ENCODE results near the gene KNDC1.
A peak's percentile ranks its signal among the peaks of the same experiment; 100 is the strongest.
"Not testable (repeated sequence)": the region's sequence is repeated elsewhere in the genome, so short reads cannot be mapped to it uniquely, and the experiment has no call there.

The KNDC1 gene, protein sequence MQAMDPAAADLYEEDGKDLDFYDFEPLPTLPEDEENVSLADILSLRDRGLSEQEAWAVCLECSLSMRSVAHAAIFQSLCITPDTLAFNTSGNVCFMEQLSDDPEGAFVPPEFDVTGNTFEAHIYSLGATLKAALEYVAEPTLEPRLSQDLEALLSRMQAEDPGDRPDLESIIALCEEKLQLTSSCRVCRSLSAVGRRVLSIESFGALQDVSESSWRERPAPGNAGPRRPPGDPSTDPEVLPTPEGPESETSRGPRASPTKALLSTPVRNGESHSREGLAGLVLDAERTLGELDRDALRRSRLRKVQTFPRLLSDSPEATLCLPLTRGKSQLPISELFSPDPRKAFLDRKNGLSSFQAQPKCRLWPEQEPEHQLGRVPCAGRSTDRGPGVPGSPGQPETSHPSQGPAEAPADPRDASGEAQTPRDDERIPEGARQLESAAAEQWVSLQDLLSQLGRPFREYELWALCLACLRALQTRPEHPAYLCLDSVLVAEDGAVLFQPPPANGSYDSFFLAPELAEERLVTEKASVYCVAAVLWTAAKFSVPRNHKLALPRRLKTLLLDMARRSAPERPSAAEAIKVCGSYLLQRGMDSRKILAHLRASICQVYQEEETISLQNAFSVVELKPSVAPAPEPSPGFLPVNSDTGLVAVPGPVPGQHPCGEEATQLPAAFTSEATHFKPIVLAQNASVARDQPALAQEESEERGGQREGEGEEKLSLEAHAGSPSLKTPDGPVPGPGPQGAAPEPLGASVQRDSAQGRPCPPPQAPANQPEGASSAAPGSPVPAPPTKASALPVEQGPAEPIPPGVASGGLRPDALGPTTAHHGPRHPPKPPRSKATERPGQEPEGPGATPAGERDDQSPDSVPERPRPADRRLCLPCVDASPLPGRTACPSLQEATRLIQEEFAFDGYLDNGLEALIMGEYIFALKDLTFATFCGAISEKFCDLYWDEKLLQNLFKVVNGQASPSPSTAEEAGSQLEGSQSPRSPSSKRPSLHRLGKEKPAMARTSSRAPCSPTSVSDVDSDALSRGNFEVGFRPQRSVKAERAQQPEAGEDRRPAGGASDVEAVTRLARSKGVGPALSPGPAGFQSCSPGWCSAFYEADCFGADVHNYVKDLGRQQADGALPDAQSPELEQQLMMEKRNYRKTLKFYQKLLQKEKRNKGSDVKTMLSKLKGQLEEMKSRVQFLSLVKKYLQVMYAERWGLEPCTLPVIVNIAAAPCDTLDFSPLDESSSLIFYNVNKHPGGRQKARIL (N-terminal part only)

GRCh38 chr10:133159950-133160825 is at the start of gene KNDC1:
Gene KNDC1, plus strand, starts transcription at chr10:133160219. Its CDS starts 249 bp downstream, at chr10:133160468.
- DNase-seq (ENCODE audit: low read depth), result peak; percentile 16

DNA sequence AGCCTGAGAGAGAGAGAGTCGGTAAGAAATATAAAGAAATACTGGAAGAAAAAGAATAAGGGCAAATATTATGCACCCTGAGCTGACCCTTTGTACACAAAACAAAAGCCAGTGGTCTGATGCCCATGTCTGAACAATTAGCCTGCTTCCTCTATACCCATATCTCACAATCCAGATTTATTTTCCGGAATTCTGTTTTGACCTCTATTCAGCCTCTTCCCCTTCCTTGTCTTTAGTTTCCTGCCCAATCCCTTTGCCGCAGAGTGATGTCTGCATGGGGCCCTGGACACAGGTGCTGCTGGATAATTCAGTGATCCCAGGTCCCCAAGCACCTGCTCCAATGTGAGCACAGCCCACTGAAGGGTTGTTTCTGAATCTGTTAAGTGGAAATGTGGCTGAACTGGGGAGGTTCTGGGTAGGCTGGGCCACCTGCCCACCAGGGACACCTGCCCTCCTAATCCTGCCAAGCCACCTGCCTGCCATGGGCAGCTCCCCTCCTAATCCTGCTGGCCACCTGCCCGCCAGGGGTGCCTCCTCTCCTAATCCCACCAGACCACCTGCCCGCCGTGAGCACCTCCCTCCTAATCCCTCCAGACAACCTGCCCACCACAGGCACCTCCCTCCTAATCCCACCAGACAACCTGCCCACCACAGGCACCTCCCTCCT is 49.3 kb upstream of the KNDC1 start:
- no peak for DNase-seq (ENCODE audit: low read depth)

GRCh38 chr10:133111640-133112039 is 48.4 kb upstream of the KNDC1 start:
- DNase-seq (ENCODE audit: low read depth), result not testable (repeated sequence)

DNA sequence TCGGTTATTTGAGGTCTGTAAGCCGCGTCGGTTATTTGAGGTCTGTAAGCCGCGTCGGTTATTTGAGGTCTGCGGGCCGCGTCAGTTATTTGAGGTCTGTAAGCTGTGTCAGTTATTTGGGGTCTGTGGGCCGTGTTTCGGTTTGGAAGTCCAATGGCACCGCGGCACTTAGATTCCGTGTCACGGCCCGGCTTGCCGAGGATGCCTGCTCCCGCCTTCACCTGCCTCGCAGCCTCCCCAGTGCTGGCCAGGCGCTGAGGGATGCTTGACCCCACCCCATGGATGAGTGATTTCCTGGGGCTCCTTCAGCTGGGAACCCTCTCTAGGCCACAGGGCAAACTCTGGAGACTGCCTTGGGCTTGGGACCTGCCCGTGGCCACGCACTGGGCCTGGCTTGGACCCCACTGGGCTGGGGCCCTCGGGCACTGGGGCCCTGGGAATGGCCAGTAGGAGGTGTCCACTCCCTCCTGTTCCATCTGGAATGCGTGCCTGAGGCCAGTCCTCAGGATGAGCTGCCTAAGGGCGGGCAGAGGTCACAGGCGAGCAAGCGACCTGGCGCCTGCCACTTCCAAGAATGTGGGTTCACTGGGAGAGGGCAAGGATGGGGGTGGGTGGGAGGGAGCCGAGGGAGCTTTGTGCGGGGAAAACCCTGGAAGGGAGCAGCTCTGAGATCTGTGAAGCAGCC is 46.7 kb upstream of the KNDC1 start:
- DNase-seq (ENCODE audit: low read depth), result no peak

- DNase-seq (ENCODE audit: low read depth), result no peak
These were observed 46.2 kb upstream of the KNDC1 start for GRCh38 chr10:133113847-133114246.

DNA sequence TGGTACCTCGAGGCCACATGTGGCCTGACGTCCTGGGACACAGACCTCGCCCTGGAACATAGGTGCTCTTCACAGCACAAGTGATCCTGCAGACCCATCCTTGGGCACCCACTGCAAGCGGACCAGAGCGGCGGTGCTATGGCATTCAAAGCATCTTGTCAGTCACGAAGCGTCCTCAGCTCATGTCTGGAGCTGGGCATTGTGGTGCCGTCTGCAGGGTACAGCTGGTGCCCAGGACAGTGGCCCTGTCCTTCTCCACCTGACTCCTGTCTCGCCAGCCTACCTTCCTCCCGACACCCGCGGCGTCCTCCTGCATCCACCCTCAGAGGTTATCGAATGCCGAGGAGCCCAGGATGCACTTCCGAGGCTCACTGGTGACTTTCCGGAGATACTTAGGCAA is 45.8 kb upstream of the KNDC1 start:
- no peak for DNase-seq (ENCODE audit: low read depth)

- no peak for DNase-seq (ENCODE audit: low read depth)
These were observed 45.1 kb upstream of the KNDC1 start for GRCh38 chr10:133114726-133115452.

GRCh38 chr10:133115453-133115842 is 44.6 kb upstream of the KNDC1 start:
- DNase-seq (ENCODE audit: low read depth), result no peak

DNA sequence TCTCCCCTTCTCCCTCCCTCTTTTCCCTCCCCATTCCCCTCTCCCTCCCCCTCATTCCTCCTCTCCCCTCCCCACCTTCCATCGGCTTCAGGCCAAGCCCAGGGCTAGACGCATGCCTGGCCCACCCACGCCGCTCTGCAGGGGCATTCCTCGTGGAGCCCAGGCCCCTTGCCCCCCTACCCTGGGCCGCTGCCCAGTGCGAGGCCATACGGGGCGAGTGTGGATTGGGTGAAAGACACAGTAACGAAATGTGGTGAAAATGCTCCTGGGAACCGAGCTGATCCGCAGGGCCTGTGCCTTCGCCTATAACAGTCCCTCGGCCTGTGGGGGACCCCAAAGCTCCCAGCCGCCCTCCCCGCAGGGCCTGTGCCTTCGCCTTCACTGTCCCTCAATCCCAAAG is 44.0 kb upstream of the KNDC1 start:
- DNase-seq (ENCODE audit: low read depth), result no peak

DNA sequence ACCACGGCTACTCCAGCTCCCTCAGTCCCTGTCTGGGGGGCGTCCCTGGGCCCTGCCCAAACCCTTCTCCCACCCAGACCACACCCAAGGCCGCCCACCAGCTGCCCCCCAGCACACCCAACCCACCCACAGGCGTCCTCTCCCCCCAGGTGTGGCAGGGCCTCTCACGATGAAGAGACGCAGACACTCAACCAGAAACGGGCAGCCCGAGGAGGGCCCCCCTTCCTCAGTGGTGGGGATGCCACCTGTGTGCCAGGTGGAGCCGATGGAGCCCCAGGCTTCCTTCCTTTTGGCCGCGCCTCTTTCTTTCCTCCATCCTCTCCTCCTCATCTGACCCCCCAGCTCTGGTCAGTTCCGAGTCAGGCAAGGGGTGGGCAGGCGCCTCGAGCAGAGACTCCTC is 43.6 kb upstream of the KNDC1 start:
- no peak for DNase-seq (ENCODE audit: low read depth)

GRCh38 chr10:133117036-133117687 is 42.9 kb upstream of the KNDC1 start:
- DNase-seq (ENCODE audit: low read depth), result no peak

GRCh38 chr10:133117688-133118071 is 42.3 kb upstream of the KNDC1 start:
- DNase-seq (ENCODE audit: low read depth), result no peak

GRCh38 chr10:133121479-133121878 is 38.5 kb upstream of the KNDC1 start:
- DNase-seq (ENCODE audit: low read depth), result no peak

DNA sequence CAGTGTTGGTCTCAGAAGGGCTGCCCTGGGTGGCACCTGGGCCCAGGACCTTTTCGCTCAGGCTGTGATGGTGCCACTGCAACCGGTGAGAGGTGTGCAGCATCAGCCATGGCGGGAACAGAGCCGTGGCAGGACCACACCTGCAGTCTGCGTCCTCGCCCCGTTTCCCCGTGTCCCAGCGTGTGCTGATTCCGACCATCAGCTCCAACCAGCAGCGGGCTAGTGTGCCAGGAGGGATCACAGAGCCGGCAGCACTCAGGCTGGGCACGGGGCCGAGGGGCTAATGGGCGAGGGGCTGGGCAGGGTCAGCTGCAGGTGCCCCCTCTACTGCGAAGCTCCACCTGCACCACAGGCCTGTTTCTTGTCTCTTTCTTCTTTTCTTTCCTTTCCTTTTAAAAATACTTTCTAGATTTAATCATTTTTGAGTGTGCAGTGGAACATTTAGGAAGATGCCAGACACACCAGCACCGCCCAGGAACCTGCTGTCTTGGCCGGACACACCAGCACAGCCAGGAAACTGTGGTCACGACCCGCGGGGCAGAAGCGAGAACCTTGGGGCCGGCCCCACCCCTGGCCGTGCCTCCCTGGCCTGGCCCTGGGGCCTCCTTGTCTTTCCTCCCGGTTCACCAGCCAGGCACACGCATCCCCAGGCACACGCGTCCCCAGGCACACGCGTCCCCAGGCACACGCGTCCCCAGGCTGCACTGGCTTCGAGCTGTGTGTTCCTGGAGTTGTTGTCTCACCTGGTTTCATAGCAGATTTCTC is 37.7 kb upstream of the KNDC1 start:
- no peak for DNase-seq (ENCODE audit: low read depth)

- no peak for DNase-seq (ENCODE audit: low read depth)
These were observed 36.8 kb upstream of the KNDC1 start for GRCh38 chr10:133123050-133123745.

- DNase-seq (ENCODE audit: low read depth), result no peak
These were observed 36.2 kb upstream of the KNDC1 start for GRCh38 chr10:133123746-133124356.

Measured in ELR (cell line).